Endothelial cell of umbilical vein (primary cell): ENCODE measurements around the gene DMRTC2.

Experiments used
- EZH2 ChIP-seq: IDR thresholded peaks from 2 replicates; pipeline ENCODE4 v1.6.1; 2012; ENCODE audit warnings: borderline replicate concordance, low read depth, mild to moderate bottlenecking, moderate library complexity, low read length, inconsistent platforms; ENCODE audit not compliant: severe bottlenecking
- JUN ChIP-seq: IDR thresholded peaks from 2 replicates; pipeline ENCODE4 v1.6.1; 2011; ENCODE audit warnings: borderline replicate concordance, low read depth; ENCODE audit not compliant: insufficient read length, insufficient read depth
- POLR2AphosphoS5 ChIP-seq: IDR thresholded peaks from 2 replicates; pipeline ENCODE4 v1.6.1; 2012; ENCODE audit warnings: low read depth, mild to moderate bottlenecking, control low read depth, low read length, moderate library complexity; ENCODE audit not compliant: insufficient read depth
- TF ChIP-seq, protein P1 (sequence below), 2 donors: IDR thresholded peaks; 1 replicate in 1 of 2; 2 replicates in 1 of 2; pipeline ENCODE4 v1.5.1; 2011; ENCODE audit warnings: low read length in 2 of 2, mild to moderate bottlenecking in 2 of 2, moderate library complexity in 2 of 2, control low read depth in 1 of 2, inconsistent platforms in 1 of 2, low read depth in 1 of 2; ENCODE audit not compliant: insufficient read depth in 1 of 2; ENCODE audit errors: extremely low read depth in 1 of 2
- TF ChIP-seq, protein P2 (sequence below): IDR thresholded peaks from 2 replicates; pipeline ENCODE4 v1.6.1; 2011; ENCODE audit not compliant: insufficient read depth, insufficient read length

DNA sequence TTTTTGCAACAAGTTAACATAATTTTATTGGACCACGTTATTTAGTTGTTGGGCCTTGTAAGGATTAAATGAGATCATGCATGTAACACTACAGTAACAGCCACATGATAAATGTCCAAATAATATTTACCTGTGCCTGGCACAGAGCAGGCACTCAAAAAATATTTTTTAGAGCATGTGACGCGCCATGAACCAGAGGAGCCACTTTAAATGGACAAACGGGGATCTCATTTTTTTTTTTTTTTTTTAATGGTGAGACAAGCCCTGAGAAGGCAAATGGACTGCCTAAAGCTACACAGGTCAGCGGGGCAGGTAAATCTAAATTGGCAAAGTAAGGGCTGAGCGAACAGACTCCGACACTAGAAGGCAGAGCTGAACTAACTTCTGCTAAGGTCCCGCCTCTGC, 14.4 kb downstream of the DMRTC2 start:
- no peak for TF ChIP-seq POLR2AphosphoS5
- TF ChIP-seq, protein P1, sequence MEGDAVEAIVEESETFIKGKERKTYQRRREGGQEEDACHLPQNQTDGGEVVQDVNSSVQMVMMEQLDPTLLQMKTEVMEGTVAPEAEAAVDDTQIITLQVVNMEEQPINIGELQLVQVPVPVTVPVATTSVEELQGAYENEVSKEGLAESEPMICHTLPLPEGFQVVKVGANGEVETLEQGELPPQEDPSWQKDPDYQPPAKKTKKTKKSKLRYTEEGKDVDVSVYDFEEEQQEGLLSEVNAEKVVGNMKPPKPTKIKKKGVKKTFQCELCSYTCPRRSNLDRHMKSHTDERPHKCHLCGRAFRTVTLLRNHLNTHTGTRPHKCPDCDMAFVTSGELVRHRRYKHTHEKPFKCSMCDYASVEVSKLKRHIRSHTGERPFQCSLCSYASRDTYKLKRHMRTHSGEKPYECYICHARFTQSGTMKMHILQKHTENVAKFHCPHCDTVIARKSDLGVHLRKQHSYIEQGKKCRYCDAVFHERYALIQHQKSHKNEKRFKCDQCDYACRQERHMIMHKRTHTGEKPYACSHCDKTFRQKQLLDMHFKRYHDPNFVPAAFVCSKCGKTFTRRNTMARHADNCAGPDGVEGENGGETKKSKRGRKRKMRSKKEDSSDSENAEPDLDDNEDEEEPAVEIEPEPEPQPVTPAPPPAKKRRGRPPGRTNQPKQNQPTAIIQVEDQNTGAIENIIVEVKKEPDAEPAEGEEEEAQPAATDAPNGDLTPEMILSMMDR (IDR thresholded peaks at IDR 0.05; ENCODE audit: extremely low read depth in 1 of 2, insufficient read depth in 1 of 2, low read depth in 1 of 2, low read length in 2 of 2) = no peak
- no peak for TF ChIP-seq JUN
- TF ChIP-seq, protein P2, sequence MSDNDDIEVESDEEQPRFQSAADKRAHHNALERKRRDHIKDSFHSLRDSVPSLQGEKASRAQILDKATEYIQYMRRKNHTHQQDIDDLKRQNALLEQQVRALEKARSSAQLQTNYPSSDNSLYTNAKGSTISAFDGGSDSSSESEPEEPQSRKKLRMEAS = no peak
- no peak for TF ChIP-seq EZH2
